Stimulated activated CD8-positive, alpha-beta memory T cell treated with anti-CD3 and anti-CD28 coated beads, Interleukin-7, amount 100 ng/mL, for 4 hours (primary cell): ENCODE data around the gene PCDH9.

Experiments used
- DNase-seq, 2 donors: peaks; one replicate each; pipeline ENCODE4 v3.0.0-alpha.2; 2020; ENCODE audit warnings: low read depth in 2 of 2

The PCDH9 gene

GRCh38 chr13:66468656-66469055 is 761.5 kb downstream of the PCDH9 start:
- DNase-seq: no peak

GRCh38 chr13:66462187-66462586 is 767.9 kb downstream of the PCDH9 start:
- no peak for DNase-seq

GRCh38 chr13:66461021-66461420 is 769.1 kb downstream of the PCDH9 start:
- no peak for DNase-seq

- DNase-seq: no peak
Observed at GRCh38 chr13:66459634-66460033, 770.5 kb downstream of the PCDH9 start.

- DNase-seq: no peak
Observed at GRCh38 chr13:66459143-66459542, 771.0 kb downstream of the PCDH9 start.

GRCh38 chr13:66446413-66446812 is 783.7 kb downstream of the PCDH9 start:
- DNase-seq: no peak

GRCh38 chr13:66443926-66444325 is 786.2 kb downstream of the PCDH9 start:
- no peak for DNase-seq

- DNase-seq: no peak
Observed at GRCh38 chr13:66440938-66441337, 789.2 kb downstream of the PCDH9 start.

GRCh38 chr13:66430728-66431127 is 799.4 kb downstream of the PCDH9 start:
- no peak for DNase-seq

- DNase-seq: no peak
Observed at GRCh38 chr13:66430269-66430668, 799.9 kb downstream of the PCDH9 start.

- no peak for DNase-seq
Observed at GRCh38 chr13:66429156-66429555, 801.0 kb downstream of the PCDH9 start.

GRCh38 chr13:66427458-66427861 is 802.7 kb downstream of the PCDH9 start:
- no peak for DNase-seq

- no peak for DNase-seq
Observed at GRCh38 chr13:66425741-66426140, 804.4 kb downstream of the PCDH9 start.

- no peak for DNase-seq
Observed at GRCh38 chr13:66424422-66424821, 805.7 kb downstream of the PCDH9 start.

GRCh38 chr13:66415444-66415843 is 814.7 kb downstream of the PCDH9 start:
- no peak for DNase-seq

GRCh38 chr13:66414066-66414800 is 815.9 kb downstream of the PCDH9 start:
- DNase-seq: no peak

GRCh38 chr13:66410314-66410713 is 819.8 kb downstream of the PCDH9 start:
- DNase-seq: no peak

- DNase-seq: no peak
Observed at GRCh38 chr13:66409542-66409941, 820.6 kb downstream of the PCDH9 start.

GRCh38 chr13:66407128-66407527 is 823.0 kb downstream of the PCDH9 start:
- no peak for DNase-seq

GRCh38 chr13:66405908-66406802 is 824.0 kb downstream of the PCDH9 start:
- no peak for DNase-seq

- DNase-seq: no peak
Observed at GRCh38 chr13:66402546-66402945, 827.6 kb downstream of the PCDH9 start.

GRCh38 chr13:66402066-66402465 is 828.1 kb downstream of the PCDH9 start:
- DNase-seq: no peak

GRCh38 chr13:66400292-66400691 is 829.8 kb downstream of the PCDH9 start:
- no peak for DNase-seq
